HepG2 (cell line): ENCODE results near the gene PDE3A. TPM values are rescaled to one million over a fixed set of nuclear protein-coding genes. Genes with fewer than 3 reads are reported as not detected.

Experiments
- ATAC-seq: fragments of 200-7000 bp; cut with Tn5 transposase; 3 replicates; pipeline ENCODE4 v1.9.1; 2020; ENCODE audit warnings: mild to moderate bottlenecking, moderate library complexity
- BruUV-seq: library from RNA; stranded (reverse); fragments of 400-500 nt; replicated peaks from 2 replicates; lab custom pipeline; 2021; lab: Mats Ljungman, UMichigan
- CTCF ChIA-PET: fragments of 300-600 bp; formaldehyde crosslinking; extraction: SDS; loops from one replicate; lab custom pipeline; 2021; ENCODE audit warnings: low total read pairs, inconsistent platforms, low intra/inter-chr PET ratio; lab: Yijun Ruan, JAX
- POLR2A ChIA-PET: fragments of 350-600 bp; sonication (Branson Sonifier 250); formaldehyde crosslinking; loops from one replicate; lab custom pipeline; 2020; ENCODE audit warnings: antibody characterized with exemption, inconsistent platforms; lab: Yijun Ruan, JAX
- DNase-seq: peaks from one replicate; pipeline ENCODE4 v3.0.0-alpha.2; 2015; ENCODE audit warnings: low spot score
- FAIRE-seq: peaks from 3 replicates; lab custom pipeline; 2011; peaks lifted over from hg19 to GRCh38; lab: Jason Lieb, UNC
- H2AFZ ChIP-seq: one replicate; pipeline ENCODE4 v1.6.1; 2011; ENCODE audit warnings: low read length, inconsistent platforms
- H3K27ac ChIP-seq: fragments of 300-600 bp; 3 replicates; pipeline ENCODE4 v1.8.0; 2011; ENCODE audit warnings: mixed run types, mild to moderate bottlenecking, mixed read lengths, low read length, inconsistent platforms; ENCODE audit not compliant: insufficient read depth; ENCODE audit errors: extremely low read length
- H3K27me3 ChIP-seq, 2 experiments: fragments of 200-600 bp in 1 of 2; 2 replicates in 1 of 2; 3 replicates in 1 of 2; pipeline versions ENCODE4 v1.6.0 to v1.8.0; 2011; ENCODE audit warnings: low read length in 2 of 2, mild to moderate bottlenecking in 2 of 2, moderate library complexity in 2 of 2, inconsistent platforms in 1 of 2; ENCODE audit not compliant: insufficient read depth in 2 of 2, control insufficient read depth in 1 of 2
- H3K36me3 ChIP-seq, 2 experiments: fragments of 200-600 bp in 1 of 2; replicated peaks in 1 of 2; 2 replicates in 1 of 2; 3 replicates in 1 of 2; pipeline versions ENCODE4 v1.5.1 to v1.8.0; 2011; ENCODE audit warnings: low read length in 2 of 2, inconsistent platforms in 1 of 2; ENCODE audit not compliant: insufficient read depth in 2 of 2, control insufficient read depth in 1 of 2
- H3K4me1 ChIP-seq: 2 replicates; pipeline ENCODE4 v1.5.1; 2012; ENCODE audit warnings: low read length, inconsistent platforms; ENCODE audit not compliant: insufficient read depth
- H3K4me2 ChIP-seq: 2 replicates; pipeline ENCODE4 v1.6.0; 2011; ENCODE audit warnings: low read depth, low read length, inconsistent platforms
- H3K4me3 ChIP-seq, 3 experiments: fragments of 200-600 bp in 1 of 3; sonication (generic), shearing (Covaris generic) in 1 of 3; replicated peaks in 1 of 3; 2 replicates each; pipeline ENCODE4 v1.5.1; 2011 to 2016; ENCODE audit warnings: low read length in 3 of 3, inconsistent platforms in 2 of 3, low read depth in 2 of 3, mild to moderate bottlenecking in 2 of 3, control low read depth in 1 of 3, mixed read lengths in 1 of 3; ENCODE audit not compliant: insufficient read depth in 1 of 3
- H3K79me2 ChIP-seq: one replicate; pipeline ENCODE4 v1.6.1; 2011; ENCODE audit warnings: low read length, inconsistent platforms; ENCODE audit not compliant: insufficient read depth
- H3K9ac ChIP-seq: 2 replicates; pipeline ENCODE4 v1.6.0; 2011; ENCODE audit warnings: mild to moderate bottlenecking, low read depth, low read length, inconsistent platforms; ENCODE audit not compliant: insufficient read depth
- H3K9me3 ChIP-seq: 2 replicates; pipeline ENCODE4 v1.5.1; 2012; ENCODE audit warnings: mild to moderate bottlenecking, low read length
- H4K20me1 ChIP-seq: 2 replicates; pipeline ENCODE4 v1.6.0; 2011; ENCODE audit warnings: inconsistent platforms, mild to moderate bottlenecking, low read length, moderate library complexity; ENCODE audit not compliant: insufficient read depth
- AGO1 ChIP-seq: fragments of 200-400 bp; formaldehyde crosslinking; IDR thresholded peaks from 2 replicates; pipeline ENCODE4 v1.6.1; 2017; ENCODE audit warnings: mild to moderate bottlenecking, low read depth, low read length, moderate library complexity; ENCODE audit not compliant: poor library complexity, severe bottlenecking
- ARNTL ChIP-seq: sonication (generic); formaldehyde crosslinking; IDR thresholded peaks from 2 replicates; pipeline ENCODE4 v1.4.0; 2020; ENCODE audit warnings: mild to moderate bottlenecking, missing genetic modification reagents
- FOXP1 ChIP-seq, 2 experiments: fragments of 450-650 bp in 1 of 2; IDR thresholded peaks; 2 replicates each; pipeline ENCODE4 v1.6.1; 2017 to 2018; ENCODE audit warnings: antibody characterized with exemption in 1 of 2
- HMG20B ChIP-seq: conservative IDR thresholded peaks from 2 replicates; pipeline ENCODE4 v1.6.1; 2016; ENCODE audit warnings: missing genetic modification reagents, missing compliant biosample characterization
- PREB ChIP-seq: sonication (generic); formaldehyde crosslinking; IDR thresholded peaks from 2 replicates; pipeline ENCODE4 v1.4.0; 2020; ENCODE audit warnings: missing genetic modification reagents
- RFXAP ChIP-seq: sonication (generic); formaldehyde crosslinking; IDR thresholded peaks from 2 replicates; pipeline ENCODE4 v1.4.0; 2020; ENCODE audit warnings: missing genetic modification reagents, borderline replicate concordance
- SETDB1 ChIP-seq: sonication (generic); formaldehyde crosslinking; IDR thresholded peaks from 2 replicates; pipeline ENCODE4 v1.5.1; 2020; ENCODE audit warnings: missing genetic modification reagents, mild to moderate bottlenecking, borderline replicate concordance
- SIX4 ChIP-seq: sonication (generic); formaldehyde crosslinking; IDR thresholded peaks from 2 replicates; pipeline ENCODE4 v1.4.0; 2020; ENCODE audit warnings: missing genetic modification reagents
- SNAPC5 ChIP-seq: sonication (generic); formaldehyde crosslinking; IDR thresholded peaks from 2 replicates; pipeline ENCODE4 v1.8.1; 2023; ENCODE audit warnings: mild to moderate bottlenecking, missing genetic modification reagents, borderline replicate concordance
- ZNF451 ChIP-seq: sonication (generic); formaldehyde crosslinking; IDR thresholded peaks from 2 replicates; pipeline ENCODE4 v1.5.0; 2020; ENCODE audit warnings: mild to moderate bottlenecking, missing genetic modification reagents
- ZNF547 ChIP-seq: sonication (generic); formaldehyde crosslinking; IDR thresholded peaks from 2 replicates; pipeline ENCODE4 v1.5.1; 2020; ENCODE audit warnings: mild to moderate bottlenecking, missing genetic modification reagents
- ZNF549 ChIP-seq: sonication (generic); formaldehyde crosslinking; IDR thresholded peaks from 2 replicates; pipeline ENCODE4 v1.5.0; 2020; ENCODE audit warnings: missing genetic modification reagents
- WGBS: methylation state at CpG from one replicate; pipeline ENCODE4 v1.1.6; 2017; ENCODE audit warnings: low lambda C conversion rate; 5-methylcytosine and 5-hydroxymethylcytosine counted together
- in situ Hi-C: cut with HindIII; loops from 2 replicates; pipeline ENCODE4 v1.10.0; 2017; ENCODE audit warnings: low pct_unique_long_range_greater_than_20kb; ENCODE audit not compliant: extremely low pct_ligation_motif_present
- intact Hi-C: fragments of 100-400 bp; cut with micrococcal nuclease; formaldehyde crosslinking; loops from one replicate; pipeline ENCODE4 v1.10.0; 2022; ENCODE audit not compliant: unreplicated experiment
- polyA plus RNA-seq, 8 experiments: library from polyadenylated mRNA; depleted of rRNA in 3 of 8; stranded (reverse) in 7 of 8; unstranded in 1 of 8; fragments of >200 nt; fragmentation: Illumina TruSeq in 4 of 8; extraction: Trizol in 4 of 8; gene quantifications; 2 replicates each; pipeline versions ENCODE4 v1.2.1 to v1.2.3, GENCODE V29; 2011 to 2016; ENCODE audit warnings: low read depth in 4 of 8, missing spikeins in 1 of 8, mixed read lengths in 1 of 8; ENCODE audit not compliant: insufficient read depth in 1 of 8
- total RNA-seq, 5 experiments: library from RNA; depleted of rRNA; stranded (reverse); fragments of >200 nt; fragmentation: Illumina TruSeq; extraction: Trizol; gene quantifications; 2 replicates each; pipeline ENCODE4 v1.2.3, GENCODE V29; 2016; ENCODE audit warnings: low read depth in 1 of 5

The PDE3A gene
- total and polyA plus RNA-seq, 2 of the 13 experiments (the other 11 are each of a cell fraction or from before 2014, with no cell fraction given), result 0.77 to 1.5 TPM

GRCh38 chr12:20453756-20454310 is 85.5 kb downstream of the PDE3A start:
- in situ Hi-C loops (loop anchor here (25.0 kb wide), 1 partner anchor 358 kb away; the partner anchor contains the start of gene SLCO1B3), intact Hi-C loops (no loop called here)
- DNase-seq (no peak), FAIRE-seq (no peak), ATAC-seq (no peak)
- H4K20me1 ChIP-seq, result no peaks in the 10 kb centered on the region
- no peaks in the 10 kb centered on the region for H3K79me2 ChIP-seq
- WGBS, result 43% methylated on average over 6 of the region's 6 CpGs
- H3K4me3 ChIP-seq, result no peak overlapping the region
- H2AFZ ChIP-seq, result no peak overlapping the region
- no peaks in the 10 kb centered on the region for H3K4me1 ChIP-seq
- ChIA-PET CTCF (no interaction called here), POLR2A (no interaction called here)
- H3K27me3 ChIP-seq, result no peaks in the 10 kb centered on the region
- H3K36me3 ChIP-seq, result no peaks in the 10 kb centered on the region
- no TSS peak for BruUV-seq
- H3K9ac ChIP-seq, result no peak overlapping the region
- H3K27ac ChIP-seq, result no peak overlapping the region
- no peaks in the 10 kb centered on the region for H3K9me3 ChIP-seq
- TF ChIP-seq ARNTL (CRISPR knock-in tag) (no peak), ZNF451 (CRISPR knock-in tag) (no peak)
- H3K4me2 ChIP-seq, result no peak overlapping the region

GRCh38 chr12:20455001-20455706 is 86.8 kb downstream of the PDE3A start:
- in situ Hi-C loops (loop anchor here (25.0 kb wide), 1 partner anchor 357 kb away; the partner anchor contains the start of gene SLCO1B3), intact Hi-C loops (no loop called here)
- H3K36me3 ChIP-seq, result no peaks in the 10 kb centered on the region
- H3K4me1 ChIP-seq, result no peaks in the 10 kb centered on the region
- no TSS peak for BruUV-seq
- ATAC-seq (no peak), FAIRE-seq (no peak), DNase-seq (no peak)
- TF ChIP-seq ARNTL (CRISPR knock-in tag) (no peak), RFXAP (CRISPR knock-in tag) (no peak), SETDB1 (CRISPR knock-in tag) (no peak), SNAPC5 (no peak), AGO1 (no peak), ZNF549 (CRISPR knock-in tag) (no peak), PREB (CRISPR knock-in tag) (no peak), SIX4 (CRISPR knock-in tag) (no peak), FOXP1 (IDR thresholded peaks at IDR 0.05) (no peak), FOXP1 (CRISPR knock-in tag; IDR thresholded peaks at IDR 0.05) (no peak), ZNF547 (CRISPR knock-in tag) (no peak), HMG20B (CRISPR knock-in tag) (no peak)
- H3K9me3 ChIP-seq, result no peaks in the 10 kb centered on the region
- no peaks in the 10 kb centered on the region for H4K20me1 ChIP-seq
- H3K27ac ChIP-seq, result no peak overlapping the region
- 2% methylated on average over 4 of the region's 4 CpGs for WGBS
- no peak overlapping the region for H3K4me2 ChIP-seq
- H3K9ac ChIP-seq, result no peak overlapping the region
- no peaks in the 10 kb centered on the region for H3K79me2 ChIP-seq
- H3K4me3 ChIP-seq, result no peak overlapping the region
- no peaks in the 10 kb centered on the region for H3K27me3 ChIP-seq
- CTCF ChIA-PET, result no interaction called here
- no peak overlapping the region for H2AFZ ChIP-seq
- POLR2A ChIA-PET, result no interaction called here
